Measurements from ENCODE around the gene CDKL1. TPM values are rescaled to one million over a fixed set of nuclear protein-coding genes. Genes with fewer than 3 reads are reported as not detected.
"Not testable (repeated sequence)": the region's sequence is repeated elsewhere in the genome, so short reads cannot be mapped to it uniquely, and the experiment has no call there.

Gene CDKL1
- total RNA-seq, 1 donor from 2014 or later, result 2.5 TPM

GRCh38 chr14:50366115-50366514 is 30.6 kb downstream of the CDKL1 start:
- TF ChIP-seq EZH2phosphoT487 (IDR thresholded peaks at IDR 0.05), result no peak
- TF ChIP-seq EZH2 (IDR thresholded peaks at IDR 0.05), result no peak
- TF ChIP-seq CTCF (IDR thresholded peaks at IDR 0.05), result no peak
- no peaks in the 10 kb centered on the region for H3F3A ChIP-seq (ENCODE audit: low read depth)
- no peak overlapping the region for H3K27ac ChIP-seq
- Mint-ChIP-seq H3K27ac (no peak overlapping the region), H3K4me1 (no peaks in the 10 kb centered on the region), H3K27me3 (ENCODE audit: insufficient read depth, low read depth) (no peaks in the 10 kb centered on the region), H3K4me3 (no peak overlapping the region), H3K36me3 (no peaks in the 10 kb centered on the region), H3K9me3 (no peaks in the 10 kb centered on the region)
- H3K4me2 ChIP-seq, result no peak overlapping the region
- H3K27me3 ChIP-seq, result no peaks in the 10 kb centered on the region
- no peak overlapping the region for H2AFZ ChIP-seq (replicated peaks)
- H3K9me3 ChIP-seq (ENCODE audit: low read depth), result no peaks in the 10 kb centered on the region
- H3K4me3 ChIP-seq, result no peak overlapping the region
- no peaks in the 10 kb centered on the region for H3K4me1 ChIP-seq
- H3K79me2 ChIP-seq (ENCODE audit: low read depth), result no peaks in the 10 kb centered on the region
- no peaks in the 10 kb centered on the region for H4K20me1 ChIP-seq (ENCODE audit: low read depth)
- H3K9ac ChIP-seq, result no peak overlapping the region
- DNase-seq (ENCODE audit: low spot score), result no peak
- no peaks in the 10 kb centered on the region for H3K36me3 ChIP-seq

- not testable (repeated sequence) for H3K9me3 ChIP-seq (ENCODE audit: low read depth); H3K27me3 Mint-ChIP-seq (ENCODE audit: insufficient read depth, low read depth); H3K9ac ChIP-seq; H3K4me3 ChIP-seq; H3K27ac ChIP-seq; H4K20me1 ChIP-seq (ENCODE audit: low read depth); H3K4me1 Mint-ChIP-seq; H3F3A ChIP-seq (ENCODE audit: low read depth); H3K27me3 ChIP-seq; H3K4me1 ChIP-seq; H3K4me2 ChIP-seq; H3K9me3 Mint-ChIP-seq; H3K27ac Mint-ChIP-seq; H3K79me2 ChIP-seq (ENCODE audit: low read depth); H3K4me3 Mint-ChIP-seq; H2AFZ ChIP-seq (replicated peaks); H3K36me3 ChIP-seq; H3K36me3 Mint-ChIP-seq; DNase-seq (ENCODE audit: low spot score)
Measured at GRCh38 chr14:50365572-50365971, 31.1 kb downstream of the CDKL1 start.

GRCh38 chr14:50364792-50365191 is 31.9 kb downstream of the CDKL1 start:
- Histone ChIP-seq H3K4me2 (no peak overlapping the region), H3K79me2 (ENCODE audit: low read depth) (no peaks in the 10 kb centered on the region), H3K36me3 (no peaks in the 10 kb centered on the region), H3K27me3 (no peaks in the 10 kb centered on the region), H3K9me3 (ENCODE audit: low read depth) (no peaks in the 10 kb centered on the region), H3K9ac (no peak overlapping the region), H4K20me1 (ENCODE audit: low read depth) (no peaks in the 10 kb centered on the region), H3K4me1 (no peaks in the 10 kb centered on the region), H3K4me3 (no peak overlapping the region), H3K27ac (no peak overlapping the region), H3F3A (ENCODE audit: low read depth) (no peaks in the 10 kb centered on the region), H2AFZ (replicated peaks) (no peak overlapping the region)
- H3K9me3 Mint-ChIP-seq, result no peaks in the 10 kb centered on the region
- H3K4me1 Mint-ChIP-seq, result no peaks in the 10 kb centered on the region
- TF ChIP-seq EZH2 (IDR thresholded peaks at IDR 0.05) (no peak), CTCF (IDR thresholded peaks at IDR 0.05) (no peak), EZH2phosphoT487 (IDR thresholded peaks at IDR 0.05) (no peak)
- no peaks in the 10 kb centered on the region for H3K36me3 Mint-ChIP-seq
- no peak for DNase-seq (ENCODE audit: low spot score)
- no peak overlapping the region for H3K27ac Mint-ChIP-seq
- H3K27me3 Mint-ChIP-seq (ENCODE audit: insufficient read depth, low read depth), result no peaks in the 10 kb centered on the region
- H3K4me3 Mint-ChIP-seq, result no peak overlapping the region

- Mint-ChIP-seq H3K27ac (peak overlapping the region; percentile 34), H3K9me3 (no peaks in the 10 kb centered on the region), H3K4me1 (no peaks in the 10 kb centered on the region), H3K4me3 (no peak overlapping the region), H3K36me3 (no peaks in the 10 kb centered on the region), H3K27me3 (ENCODE audit: insufficient read depth, low read depth) (no peaks in the 10 kb centered on the region)
- TF ChIP-seq EZH2 (IDR thresholded peaks at IDR 0.05) (no peak), EZH2phosphoT487 (IDR thresholded peaks at IDR 0.05) (no peak), CTCF (IDR thresholded peaks at IDR 0.05) (no peak)
- H3F3A ChIP-seq (ENCODE audit: low read depth), result no peaks in the 10 kb centered on the region
- no peak overlapping the region for H3K4me2 ChIP-seq
- H3K4me1 ChIP-seq, result no peaks in the 10 kb centered on the region
- H2AFZ ChIP-seq (replicated peaks), result no peak overlapping the region
- H3K9me3 ChIP-seq (ENCODE audit: low read depth), result no peaks in the 10 kb centered on the region
- no peaks in the 10 kb centered on the region for H3K79me2 ChIP-seq (ENCODE audit: low read depth)
- no peak overlapping the region for H3K9ac ChIP-seq
- H3K4me3 ChIP-seq, result no peak overlapping the region
- no peaks in the 10 kb centered on the region for H4K20me1 ChIP-seq (ENCODE audit: low read depth)
- H3K27ac ChIP-seq, result no peak overlapping the region
- DNase-seq (ENCODE audit: low spot score), result no peak
- H3K36me3 ChIP-seq, result no peaks in the 10 kb centered on the region
- no peaks in the 10 kb centered on the region for H3K27me3 ChIP-seq
Measured at GRCh38 chr14:50363714-50364111, 33.0 kb downstream of the CDKL1 start.
